H9 (cell line): Measurements from ENCODE around the gene CPEB2. TPM values are rescaled to one million over a fixed set of nuclear protein-coding genes. Genes with fewer than 3 reads are reported as not detected.

Experiments
- DNase-seq: peaks from one replicate; pipeline ENCODE4 v3.0.0-alpha.2; 2017
- H2AFZ ChIP-seq: one replicate; pipeline ENCODE4 v1.6.1; 2013; ENCODE audit warnings: mild to moderate bottlenecking, low read length, control low read depth, moderate library complexity
- H2AK5ac ChIP-seq: 2 replicates; pipeline ENCODE4 v1.6.1; 2013; ENCODE audit warnings: low read length, control low read depth, mixed read lengths; ENCODE audit not compliant: insufficient read length
- H2BK120ac ChIP-seq: one replicate; pipeline ENCODE4 v1.6.1; 2013; ENCODE audit warnings: low read depth, mild to moderate bottlenecking, low read length, control low read depth, inconsistent platforms; ENCODE audit not compliant: poor library complexity, severe bottlenecking
- H2BK12ac ChIP-seq: 2 replicates; pipeline ENCODE4 v1.6.1; 2013; ENCODE audit warnings: low read length, control low read depth, mixed read lengths, low read depth; ENCODE audit not compliant: insufficient read length
- H2BK15ac ChIP-seq: 2 replicates; pipeline ENCODE4 v1.6.1; 2013; ENCODE audit warnings: low read depth, low read length, control low read depth
- H2BK20ac ChIP-seq: one replicate; pipeline ENCODE4 v1.6.1; 2013; ENCODE audit warnings: low read depth, mild to moderate bottlenecking, low read length, control low read depth, inconsistent platforms; ENCODE audit not compliant: poor library complexity, severe bottlenecking
- H2BK5ac ChIP-seq: 2 replicates; pipeline ENCODE4 v1.6.1; 2013; ENCODE audit warnings: low read length, control low read depth, mixed read lengths; ENCODE audit not compliant: insufficient read length
- H3K14ac ChIP-seq: 2 replicates; pipeline ENCODE4 v1.6.1; 2013; ENCODE audit warnings: low read length, control low read depth; ENCODE audit not compliant: insufficient read depth
- H3K18ac ChIP-seq: 2 replicates; pipeline ENCODE4 v1.6.1; 2013; ENCODE audit warnings: low read depth, mild to moderate bottlenecking, mixed read lengths, low read length, control low read depth; ENCODE audit not compliant: insufficient read length
- H3K23ac ChIP-seq: 2 replicates; pipeline ENCODE4 v1.6.1; 2013; ENCODE audit warnings: low read length, control low read depth, mixed read lengths, low read depth; ENCODE audit not compliant: insufficient read length
- H3K23me2 ChIP-seq: 2 replicates; pipeline ENCODE4 v1.6.1; 2013; ENCODE audit warnings: low read depth, mild to moderate bottlenecking, mixed read lengths, low read length, control low read depth; ENCODE audit not compliant: insufficient read length, poor library complexity, severe bottlenecking
- H3K27ac ChIP-seq: 2 replicates; pipeline ENCODE4 v1.5.1; 2013; ENCODE audit warnings: low read length, control low read depth, mixed read lengths, low read depth; ENCODE audit not compliant: insufficient read length
- H3K27me3 ChIP-seq: 2 replicates; pipeline ENCODE4 v1.6.1; 2013; ENCODE audit warnings: low read length, control low read depth, inconsistent platforms; ENCODE audit not compliant: insufficient read depth
- H3K4ac ChIP-seq: 2 replicates; pipeline ENCODE4 v1.6.1; 2013; ENCODE audit warnings: low read depth, mild to moderate bottlenecking, control low read depth, inconsistent platforms, low read length, moderate library complexity
- H3K4me1 ChIP-seq: 2 replicates; pipeline ENCODE4 v1.6.1; 2013; ENCODE audit warnings: low read length, control low read depth, inconsistent platforms; ENCODE audit not compliant: insufficient read depth
- H3K4me2 ChIP-seq: 2 replicates; pipeline ENCODE4 v1.6.1; 2013; ENCODE audit warnings: low read length, control low read depth, mixed read lengths; ENCODE audit not compliant: insufficient read length, insufficient read depth
- H3K56ac ChIP-seq: 2 replicates; pipeline ENCODE4 v1.6.1; 2013; ENCODE audit warnings: low read depth, mild to moderate bottlenecking, mixed read lengths, low read length, control low read depth; ENCODE audit not compliant: insufficient read length
- H3K79me1 ChIP-seq: 2 replicates; pipeline ENCODE4 v1.6.1; 2013; ENCODE audit warnings: low read depth, mild to moderate bottlenecking, moderate library complexity, low read length, control low read depth, inconsistent platforms; ENCODE audit not compliant: insufficient read depth, poor library complexity, severe bottlenecking
- H3K79me2 ChIP-seq: 2 replicates; pipeline ENCODE4 v1.6.1; 2013; ENCODE audit warnings: low read length, control low read depth, inconsistent platforms; ENCODE audit not compliant: insufficient read depth
- H3K9ac ChIP-seq: 2 replicates; pipeline ENCODE4 v1.6.1; 2013; ENCODE audit warnings: low read length, control low read depth, mixed read lengths; ENCODE audit not compliant: insufficient read length; ENCODE audit errors: extremely low read depth
- H3K9me3 ChIP-seq: one replicate; pipeline ENCODE4 v1.6.1; 2013; ENCODE audit warnings: low read depth, low read length, inconsistent platforms; ENCODE audit not compliant: control insufficient read depth
- H3T11ph ChIP-seq: one replicate; pipeline ENCODE4 v1.6.1; 2013; ENCODE audit warnings: mild to moderate bottlenecking, low read length, control low read depth, inconsistent platforms
- H4K20me1 ChIP-seq: one replicate; pipeline ENCODE4 v1.6.1; 2013; ENCODE audit not compliant: control insufficient read depth, insufficient read length, insufficient read depth
- H4K5ac ChIP-seq: 2 replicates; pipeline ENCODE4 v1.6.1; 2013; ENCODE audit warnings: low read depth, mild to moderate bottlenecking, mixed read lengths, low read length, control low read depth; ENCODE audit not compliant: insufficient read length
- H4K8ac ChIP-seq: replicated peaks from 2 replicates; pipeline ENCODE4 v1.6.1; 2013; ENCODE audit warnings: low read length, control low read depth, mixed read lengths, low read depth; ENCODE audit not compliant: insufficient read length
- H4K91ac ChIP-seq: 2 replicates; pipeline ENCODE4 v1.6.1; 2013; ENCODE audit warnings: low read depth, mild to moderate bottlenecking, moderate library complexity, mixed read lengths, low read length, control low read depth; ENCODE audit not compliant: insufficient read length
- H3K27ac Mint-ChIP-seq, 3 experiments: 2 replicates in 2 of 3; 3 replicates in 1 of 3; pipeline ENCODE4 v1.8.0; 2020 to 2021; ENCODE audit warnings: mixed read lengths in 3 of 3, mild to moderate bottlenecking in 1 of 3, moderate library complexity in 1 of 3
- H3K27me3 Mint-ChIP-seq: 2 replicates; pipeline ENCODE4 v1.8.0; 2021; ENCODE audit warnings: low read depth, mild to moderate bottlenecking, moderate library complexity, mixed read lengths
- H3K36me3 Mint-ChIP-seq, 3 experiments: 2 replicates in 2 of 3; 3 replicates in 1 of 3; pipeline ENCODE4 v1.8.0; 2020 to 2021; ENCODE audit warnings: low read depth in 3 of 3, mixed read lengths in 3 of 3; ENCODE audit not compliant: insufficient read depth in 1 of 3
- H3K4me1 Mint-ChIP-seq, 2 experiments: 2 replicates each; pipeline ENCODE4 v1.8.0; 2020; ENCODE audit warnings: mixed read lengths in 2 of 2
- H3K4me3 Mint-ChIP-seq, 2 experiments: 2 replicates in 1 of 2; 3 replicates in 1 of 2; pipeline ENCODE4 v1.8.0; 2020 to 2021; ENCODE audit warnings: mild to moderate bottlenecking in 2 of 2, mixed read lengths in 2 of 2, moderate library complexity in 1 of 2
- H3K9me3 Mint-ChIP-seq, 2 experiments: 2 replicates in 1 of 2; 3 replicates in 1 of 2; pipeline ENCODE4 v1.8.0; 2020; ENCODE audit warnings: mild to moderate bottlenecking in 2 of 2, mixed read lengths in 2 of 2, moderate library complexity in 1 of 2
- CTCF ChIP-seq: fragments of 200-600 bp; sonication (generic); conservative IDR thresholded peaks from 3 replicates; pipeline ENCODE4 v1.8.0; 2021; ENCODE audit warnings: antibody characterized with exemption, mild to moderate bottlenecking
- WGBS: extraction: QIAGEN DNeasy Blood & Tissue Kit; methylation state at CpG from one replicate; pipeline ENCODE4 v1.1.7; 2013; ENCODE audit warnings: missing lambda C conversion rate, low lambda C conversion rate, mixed read lengths; ENCODE audit not compliant: insufficient read length; ENCODE audit errors: extremely low coverage; 5-methylcytosine and 5-hydroxymethylcytosine counted together
- total RNA-seq: library from RNA; stranded (reverse); gene quantifications from 2 replicates; pipeline ENCODE4 v1.2.1, GENCODE V29; 2021

The CPEB2 gene
- total RNA-seq, 1 experiment from 2014 or later, result 1.8 TPM

GRCh38 chr4:15012017-15012788, 9.9 kb downstream of the CPEB2 start:
- Histone ChIP-seq H2BK15ac (no peak overlapping the region), H4K5ac (no peak overlapping the region), H2BK20ac (no peak overlapping the region), H3T11ph (no peak overlapping the region), H4K8ac (no peak overlapping the region), H3K23me2 (no peaks in the 10 kb centered on the region), H3K27me3 (no peaks in the 10 kb centered on the region), H3K4me2 (no peak overlapping the region), H3K9ac (no peak overlapping the region), H3K27ac (no peak overlapping the region), H2BK120ac (no peak overlapping the region), H3K56ac (no peak overlapping the region), H3K4ac (no peak overlapping the region), H3K14ac (no peak overlapping the region), H3K9me3 (no peaks in the 10 kb centered on the region), H4K91ac (no peak overlapping the region), H2BK5ac (no peak overlapping the region), H3K4me1 (peaks cover 6% of the 10 kb centered on the region; the same call in 1 of the 2 replicates), H2AK5ac (no peak overlapping the region), H2AFZ (no peak overlapping the region), H3K79me2 (no peaks in the 10 kb centered on the region), H2BK12ac (no peak overlapping the region), H3K79me1 (no peaks in the 10 kb centered on the region), H3K18ac (no peak overlapping the region), H4K20me1 (no peaks in the 10 kb centered on the region), H3K23ac (no peak overlapping the region)
- Mint-ChIP-seq H3K27me3 (no peaks in the 10 kb centered on the region), H3K27ac (no peak overlapping the region), H3K4me1 (peaks cover 20 to 25% of the 10 kb centered on the region in 2 experiments), H3K4me3 (no peak overlapping the region), H3K36me3 (no peaks in the 10 kb centered on the region), H3K9me3 (no peaks in the 10 kb centered on the region)
- DNase-seq, result no peak
- no peak for TF ChIP-seq CTCF
- no CpG with 5 or more reads among the region's 3 CpGs for WGBS
